Neural cell (in vitro differentiated cells): ENCODE data around the gene ROBO1. TPM values are rescaled to one million over a fixed set of nuclear protein-coding genes. Genes with fewer than 3 reads are reported as not detected.

Source experiments
- H2AFZ ChIP-seq: fragments of 200-600, 300-800 bp; sonication (generic), shearing (Covaris generic); 2 replicates; pipeline ENCODE4 v1.6.0; 2014; ENCODE audit warnings: low read depth, mild to moderate bottlenecking, antibody characterized with exemption, low read length, moderate library complexity
- H3F3A ChIP-seq: fragments of 200-600 bp; shearing (Covaris generic); 2 replicates; pipeline ENCODE4 v1.6.1; 2016; ENCODE audit warnings: mild to moderate bottlenecking, moderate library complexity, mixed read lengths, antibody characterized with exemption, low read length; ENCODE audit not compliant: insufficient read depth, poor library complexity, severe bottlenecking
- H3K27ac ChIP-seq: fragments of 200-600, 300-800 bp; sonication (generic), shearing (Covaris generic); 2 replicates; pipeline ENCODE4 v1.5.1; 2014; ENCODE audit warnings: mild to moderate bottlenecking, low read length, moderate library complexity
- H3K27me3 ChIP-seq: fragments of 300-800, 200-600 bp; sonication (generic), shearing (Covaris generic); 2 replicates; pipeline ENCODE4 v1.6.0; 2014; ENCODE audit warnings: mild to moderate bottlenecking, low read depth, low read length, moderate library complexity; ENCODE audit not compliant: insufficient read depth
- H3K36me3 ChIP-seq: fragments of 300-800, 200-600 bp; sonication (generic), shearing (Covaris generic); 2 replicates; pipeline ENCODE4 v1.5.1; 2014; ENCODE audit warnings: mild to moderate bottlenecking, antibody characterized with exemption, low read length, moderate library complexity; ENCODE audit not compliant: insufficient read depth
- H3K4me2 ChIP-seq: fragments of 300-800, 200-600 bp; sonication (generic), shearing (Covaris generic); 2 replicates; pipeline ENCODE4 v1.6.0; 2014; ENCODE audit warnings: mild to moderate bottlenecking, low read length
- H3K4me3 ChIP-seq: fragments of 300-800, 200-600 bp; sonication (generic), shearing (Covaris generic); 2 replicates; pipeline ENCODE4 v1.5.1; 2014; ENCODE audit warnings: mild to moderate bottlenecking, low read length, moderate library complexity
- H3K79me2 ChIP-seq: fragments of 200-600 bp; shearing (Covaris generic); replicated peaks from 2 replicates; pipeline ENCODE4 v1.6.0; 2014; ENCODE audit warnings: mild to moderate bottlenecking, low read length, moderate library complexity; ENCODE audit not compliant: insufficient read depth
- H3K9ac ChIP-seq: fragments of 300-800, 200-600 bp; sonication (generic), shearing (Covaris generic); 2 replicates; pipeline ENCODE4 v1.6.1; 2016; ENCODE audit warnings: mild to moderate bottlenecking, low read length, mixed read lengths
- H3K9me2 ChIP-seq: fragments of 200-600 bp; shearing (Covaris generic); 2 replicates; pipeline ENCODE4 v1.6.1; 2016; ENCODE audit warnings: mild to moderate bottlenecking, low read length, mixed read lengths; ENCODE audit not compliant: insufficient read depth
- H3K9me3 ChIP-seq: fragments of 200-600, 300-800 bp; sonication (generic), shearing (Covaris generic); 2 replicates; pipeline ENCODE4 v1.6.1; 2016; ENCODE audit warnings: mild to moderate bottlenecking, mixed run types, low read length, moderate library complexity, mixed read lengths
- H4K20me1 ChIP-seq: fragments of 200-600 bp; shearing (Covaris generic); 2 replicates; pipeline ENCODE4 v1.6.1; 2016; ENCODE audit warnings: mild to moderate bottlenecking, mixed run types; ENCODE audit not compliant: insufficient read depth
- CTCF ChIP-seq: fragments of 450-650 bp; IDR thresholded peaks from 2 replicates; pipeline ENCODE4 v1.5.1; 2014; ENCODE audit warnings: antibody characterized with exemption, mild to moderate bottlenecking, moderate library complexity; ENCODE audit not compliant: poor library complexity, severe bottlenecking
- EP300 ChIP-seq: fragments of 450-650 bp; conservative IDR thresholded peaks from 2 replicates; pipeline ENCODE4 v1.6.1; 2014; ENCODE audit warnings: antibody characterized with exemption, mild to moderate bottlenecking, moderate library complexity; ENCODE audit not compliant: poor library complexity, severe bottlenecking
- EZH2 ChIP-seq: fragments of 200-600, 300-800 bp; shearing (Covaris generic), sonication (generic); IDR thresholded peaks from 2 replicates; pipeline ENCODE4 v1.6.1; 2014; ENCODE audit warnings: antibody characterized with exemption, low read length, borderline replicate concordance, mild to moderate bottlenecking; ENCODE audit not compliant: insufficient read depth, poor library complexity, severe bottlenecking
- MXI1 ChIP-seq: fragments of 450-650 bp; conservative IDR thresholded peaks from 2 replicates; pipeline ENCODE4 v1.6.1; 2014; ENCODE audit warnings: antibody characterized with exemption, mild to moderate bottlenecking; ENCODE audit not compliant: poor library complexity, severe bottlenecking
- POLR2AphosphoS5 ChIP-seq: IDR thresholded peaks from 2 replicates; pipeline ENCODE4 v1.6.1; 2012
- RAD21 ChIP-seq: fragments of 450-650 bp; conservative IDR thresholded peaks from 2 replicates; pipeline ENCODE4 v1.6.1; 2014; ENCODE audit warnings: antibody characterized with exemption, mild to moderate bottlenecking, moderate library complexity
- REST ChIP-seq: IDR thresholded peaks from 2 replicates; pipeline ENCODE4 v1.6.1; 2012; ENCODE audit warnings: borderline replicate concordance
- SMC3 ChIP-seq: fragments of 450-650 bp; conservative IDR thresholded peaks from 2 replicates; pipeline ENCODE4 v1.6.1; 2014; ENCODE audit warnings: antibody characterized with exemption, mild to moderate bottlenecking, moderate library complexity; ENCODE audit not compliant: poor library complexity
- TAF1 ChIP-seq: IDR thresholded peaks from 2 replicates; pipeline ENCODE4 v1.6.1; 2012; ENCODE audit warnings: low read depth
- polyA plus RNA-seq: library from polyadenylated mRNA; depleted of rRNA; stranded (reverse); fragments of >200 nt; gene quantifications from 2 replicates; pipeline ENCODE4 v1.2.3, GENCODE V29; 2014

ROBO1 gene
- polyA plus RNA-seq, 1 donor from 2014 or later, result 183 TPM

- TF ChIP-seq REST (no peak), MXI1 (no peak), CTCF (no peak), POLR2AphosphoS5 (no peak), TAF1 (no peak), RAD21 (no peak), SMC3 (no peak), EZH2 (no peak), EP300 (no peak)
- Histone ChIP-seq H3K27ac (no peak overlapping the region), H3K4me2 (no peak overlapping the region), H3K9me2 (no peaks in the 10 kb centered on the region), H4K20me1 (no peaks in the 10 kb centered on the region), H3K9ac (no peak overlapping the region), H2AFZ (no peak overlapping the region), H3K4me3 (no peak overlapping the region), H3K36me3 (no peaks in the 10 kb centered on the region), H3K79me2 (no peaks in the 10 kb centered on the region), H3F3A (peaks cover 3% of the 10 kb centered on the region), H3K9me3 (no peaks in the 10 kb centered on the region), H3K27me3 (no peaks in the 10 kb centered on the region)
Measured at GRCh38 chr3:79396595-79396994, 371.2 kb downstream of the ROBO1 start.

GRCh38 chr3:79392479-79392878, 375.3 kb downstream of the ROBO1 start:
- no peak overlapping the region for H3K4me2 ChIP-seq
- H3K27ac ChIP-seq, result no peak overlapping the region
- peaks cover 3% of the 10 kb centered on the region for H3F3A ChIP-seq
- TF ChIP-seq EZH2 (no peak), CTCF (no peak), RAD21 (no peak), REST (no peak), EP300 (no peak), MXI1 (no peak), SMC3 (no peak), TAF1 (no peak)
- H3K36me3 ChIP-seq, result no peaks in the 10 kb centered on the region
- H3K79me2 ChIP-seq, result no peaks in the 10 kb centered on the region
- H3K9me3 ChIP-seq, result no peaks in the 10 kb centered on the region
- H3K9me2 ChIP-seq, result no peaks in the 10 kb centered on the region
- no peak overlapping the region for H2AFZ ChIP-seq
- no peaks in the 10 kb centered on the region for H4K20me1 ChIP-seq
- no peak overlapping the region for H3K9ac ChIP-seq
- no peaks in the 10 kb centered on the region for H3K27me3 ChIP-seq
- no peak overlapping the region for H3K4me3 ChIP-seq
